Glutamatergic neuron (in vitro differentiated cells): ENCODE measurements around the gene NUDT14. TPM values are rescaled to one million over a fixed set of nuclear protein-coding genes. Genes with fewer than 3 reads are reported as not detected.
A peak's percentile ranks its signal among the peaks of the same experiment; 100 is the strongest.

Experiments used
- DNase-seq: peaks from one replicate; pipeline ENCODE4 v3.0.0; 2022
- H3K27ac Mint-ChIP-seq: one replicate; pipeline ENCODE4 v1.8.0; 2020; ENCODE audit warnings: mild to moderate bottlenecking, mixed read lengths, inconsistent platforms; ENCODE audit not compliant: unreplicated experiment
- H3K27me3 Mint-ChIP-seq: one replicate; pipeline ENCODE4 v1.8.0; 2020; ENCODE audit warnings: mild to moderate bottlenecking, moderate library complexity, mixed read lengths, inconsistent platforms; ENCODE audit not compliant: unreplicated experiment
- H3K36me3 Mint-ChIP-seq: one replicate; pipeline ENCODE4 v1.8.0; 2020; ENCODE audit warnings: mild to moderate bottlenecking, mixed read lengths, inconsistent platforms; ENCODE audit not compliant: unreplicated experiment
- H3K4me1 Mint-ChIP-seq: one replicate; pipeline ENCODE4 v1.8.0; 2020; ENCODE audit warnings: mild to moderate bottlenecking, low read depth, mixed read lengths, inconsistent platforms; ENCODE audit not compliant: unreplicated experiment
- H3K4me3 Mint-ChIP-seq: one replicate; pipeline ENCODE4 v1.8.0; 2020; ENCODE audit warnings: mild to moderate bottlenecking, mixed read lengths, inconsistent platforms; ENCODE audit not compliant: unreplicated experiment
- H3K9me3 Mint-ChIP-seq: one replicate; pipeline ENCODE4 v1.8.0; 2020; ENCODE audit warnings: mild to moderate bottlenecking, moderate library complexity, mixed read lengths, inconsistent platforms; ENCODE audit not compliant: unreplicated experiment
- CTCF ChIP-seq: fragments of 200-600 bp; sonication (generic); IDR thresholded peaks from one replicate; pipeline ENCODE4 v1.5.0; 2021; ENCODE audit not compliant: partially characterized antibody, unreplicated experiment
- total RNA-seq: library from RNA; stranded (reverse); fragmentation: NEBNext Ultra II Directional; extraction: Animal tissue kit (Norgen Biotek cat#: 25700); gene quantifications from one replicate; pipeline ENCODE4 v1.2.1, GENCODE V29; 2021; ENCODE audit not compliant: unreplicated experiment

NUDT14 gene
- total RNA-seq, 1 donor from 2014 or later = 114 TPM

DNA sequence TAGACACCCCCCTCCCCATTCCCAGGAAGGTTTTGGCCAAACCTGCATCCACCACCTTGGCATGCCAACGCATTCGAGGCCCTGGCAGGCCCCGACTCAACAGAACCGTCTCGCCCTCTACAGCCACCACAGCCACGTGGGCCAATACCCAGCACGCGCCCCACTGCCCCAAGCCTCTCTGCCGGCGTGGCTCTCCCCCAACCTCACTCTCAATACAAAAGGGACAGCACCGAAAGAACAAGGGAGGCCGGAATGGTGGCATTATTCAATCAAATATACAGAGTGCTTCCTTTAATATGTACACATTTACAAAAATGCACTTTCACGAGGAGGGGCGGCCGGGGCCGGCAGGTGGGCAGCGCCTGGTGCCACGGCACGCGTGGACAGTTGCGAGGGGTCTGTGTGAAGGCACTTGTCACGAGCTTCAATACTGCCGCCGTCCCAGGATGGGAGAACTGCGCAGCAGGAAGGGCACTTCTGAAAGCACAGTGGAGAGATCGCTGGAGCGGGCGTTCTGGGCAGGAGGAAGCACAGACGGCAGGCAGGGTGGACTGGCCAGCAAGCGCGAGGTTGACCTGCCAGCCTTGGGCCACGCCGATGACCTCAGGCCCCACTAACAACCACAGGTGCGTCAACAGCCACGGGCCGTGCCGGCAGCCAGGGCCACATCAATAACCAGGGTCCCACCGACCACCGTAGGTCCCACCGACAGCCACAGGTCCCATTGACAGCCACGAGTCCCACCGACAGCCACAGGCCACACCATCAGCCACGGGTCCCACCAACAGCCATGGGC, 39.4 kb downstream of the NUDT14 start:
- peaks cover 20% of the 10 kb centered on the region for H3K36me3 Mint-ChIP-seq
- H3K4me1 Mint-ChIP-seq = no peaks in the 10 kb centered on the region
- DNase-seq = no peak
- no peak for TF ChIP-seq CTCF
- H3K9me3 Mint-ChIP-seq = peaks cover 8% of the 10 kb centered on the region
- no peak overlapping the region for H3K4me3 Mint-ChIP-seq
- H3K27me3 Mint-ChIP-seq = peaks cover 15% of the 10 kb centered on the region
- peak overlapping the region; percentile 72 for H3K27ac Mint-ChIP-seq

DNA sequence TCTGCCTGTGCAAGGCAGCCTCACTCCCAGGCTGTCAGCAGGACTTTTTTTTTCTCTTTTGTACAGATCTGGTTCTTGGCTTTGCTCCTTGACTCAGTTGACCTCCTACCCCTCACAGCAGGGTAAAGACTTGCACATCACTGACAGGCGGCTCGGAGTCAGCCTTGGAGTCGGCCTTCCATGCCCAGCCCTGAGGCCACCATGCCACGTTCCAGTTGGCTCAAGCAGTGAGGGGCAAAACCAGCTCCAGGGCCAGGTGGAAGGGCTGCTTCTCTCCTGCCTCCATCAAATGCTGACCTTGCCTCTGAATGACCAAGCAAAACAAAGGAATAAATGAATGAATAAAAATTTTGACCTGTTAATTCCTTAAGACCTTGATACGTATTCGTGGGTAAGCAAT, 40.1 kb downstream of the NUDT14 start:
- TF ChIP-seq CTCF = no peak
- Mint-ChIP-seq H3K4me1 (no peaks in the 10 kb centered on the region), H3K4me3 (no peak overlapping the region), H3K36me3 (peaks cover 20% of the 10 kb centered on the region), H3K9me3 (peaks cover 8% of the 10 kb centered on the region), H3K27ac (no peak overlapping the region), H3K27me3 (peaks cover 15% of the 10 kb centered on the region)
- no peak for DNase-seq

- no peak for DNase-seq
- Mint-ChIP-seq H3K9me3 (peaks cover 8% of the 10 kb centered on the region), H3K4me3 (no peak overlapping the region), H3K27ac (no peak overlapping the region), H3K27me3 (peaks cover 15% of the 10 kb centered on the region), H3K36me3 (peaks cover 20% of the 10 kb centered on the region), H3K4me1 (no peaks in the 10 kb centered on the region)
- no peak for TF ChIP-seq CTCF
These were observed 40.5 kb downstream of the NUDT14 start for GRCh38 chr14:105140581-105140980.

DNA sequence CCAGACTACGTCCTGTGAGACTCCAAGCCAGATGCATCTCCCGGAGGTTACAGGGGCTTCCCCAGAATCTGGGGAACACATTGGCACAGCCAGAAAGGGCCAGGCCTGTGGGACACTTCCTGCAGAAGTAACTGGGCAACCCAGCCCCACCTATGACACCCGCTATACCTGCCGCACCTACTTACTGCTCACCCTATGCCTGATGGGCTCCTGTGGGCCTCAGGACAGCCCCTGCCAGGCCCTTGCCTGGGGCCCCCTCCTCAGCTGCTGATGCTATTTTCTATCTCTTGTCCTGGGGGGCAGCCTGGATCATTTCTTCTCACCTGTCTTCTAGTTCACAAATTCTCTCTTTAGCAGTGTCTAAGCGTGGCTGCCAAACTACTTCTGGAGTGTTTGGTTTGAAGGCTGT, 41.3 kb downstream of the NUDT14 start:
- no peak for DNase-seq
- Mint-ChIP-seq H3K27me3 (peaks cover 15% of the 10 kb centered on the region), H3K36me3 (peaks cover 20% of the 10 kb centered on the region), H3K4me3 (no peak overlapping the region), H3K4me1 (no peaks in the 10 kb centered on the region), H3K27ac (no peak overlapping the region), H3K9me3 (peaks cover 8% of the 10 kb centered on the region)
- no peak for TF ChIP-seq CTCF

- no peak overlapping the region for H3K27ac Mint-ChIP-seq
- TF ChIP-seq CTCF = no peak
- H3K36me3 Mint-ChIP-seq = peaks cover 20% of the 10 kb centered on the region
- peaks cover 8% of the 10 kb centered on the region for H3K9me3 Mint-ChIP-seq
- H3K27me3 Mint-ChIP-seq = peaks cover 14% of the 10 kb centered on the region
- no peak for DNase-seq
- no peak overlapping the region for H3K4me3 Mint-ChIP-seq
- no peaks in the 10 kb centered on the region for H3K4me1 Mint-ChIP-seq
These were observed 41.8 kb downstream of the NUDT14 start for GRCh38 chr14:105139212-105139825.
